ENCODE measurements around the gene NAA38.

NAA38 gene

DNA sequence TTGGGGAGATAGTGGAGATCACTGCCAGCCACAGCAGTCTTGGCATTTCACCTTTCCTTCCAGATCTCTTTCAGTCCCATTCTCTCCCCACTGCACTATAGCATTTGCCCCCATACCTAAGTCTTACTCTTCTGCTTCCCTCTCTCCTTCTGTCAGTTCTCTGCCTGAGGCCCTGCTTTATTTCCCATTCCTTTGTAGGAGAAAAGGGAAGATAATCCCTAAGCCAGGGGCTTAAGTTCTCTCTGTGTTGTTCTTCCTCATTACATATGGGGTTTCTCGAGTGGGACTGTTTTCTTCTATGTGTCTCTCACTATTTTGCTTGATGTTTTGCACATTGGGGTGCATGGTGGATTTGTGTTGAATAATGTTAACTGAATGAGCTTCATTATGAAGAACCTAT is 16.9 kb downstream of the NAA38 start:
- DNase-seq (ENCODE audit: low spot score) = no peak

DNA sequence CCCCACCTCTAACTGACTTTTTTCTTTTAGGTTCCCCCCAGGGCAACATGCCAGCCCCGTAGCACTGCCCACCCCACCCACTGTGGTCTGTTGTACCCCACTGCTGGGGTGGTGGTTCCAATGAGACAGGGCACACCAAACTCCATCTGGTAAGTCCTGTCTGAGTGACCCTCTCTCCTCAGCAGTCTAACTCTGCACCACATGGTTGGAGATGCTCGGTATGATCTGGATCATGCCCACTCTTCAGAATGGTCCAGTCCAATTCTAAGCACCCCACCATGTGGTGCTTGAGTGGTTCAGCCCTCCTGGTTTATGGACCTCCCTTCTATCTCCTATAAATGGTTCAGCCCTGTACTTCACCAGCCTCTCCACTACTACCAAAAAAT is 17.5 kb downstream of the NAA38 start:
- peak; percentile 21 for DNase-seq (ENCODE audit: low spot score)

DNA sequence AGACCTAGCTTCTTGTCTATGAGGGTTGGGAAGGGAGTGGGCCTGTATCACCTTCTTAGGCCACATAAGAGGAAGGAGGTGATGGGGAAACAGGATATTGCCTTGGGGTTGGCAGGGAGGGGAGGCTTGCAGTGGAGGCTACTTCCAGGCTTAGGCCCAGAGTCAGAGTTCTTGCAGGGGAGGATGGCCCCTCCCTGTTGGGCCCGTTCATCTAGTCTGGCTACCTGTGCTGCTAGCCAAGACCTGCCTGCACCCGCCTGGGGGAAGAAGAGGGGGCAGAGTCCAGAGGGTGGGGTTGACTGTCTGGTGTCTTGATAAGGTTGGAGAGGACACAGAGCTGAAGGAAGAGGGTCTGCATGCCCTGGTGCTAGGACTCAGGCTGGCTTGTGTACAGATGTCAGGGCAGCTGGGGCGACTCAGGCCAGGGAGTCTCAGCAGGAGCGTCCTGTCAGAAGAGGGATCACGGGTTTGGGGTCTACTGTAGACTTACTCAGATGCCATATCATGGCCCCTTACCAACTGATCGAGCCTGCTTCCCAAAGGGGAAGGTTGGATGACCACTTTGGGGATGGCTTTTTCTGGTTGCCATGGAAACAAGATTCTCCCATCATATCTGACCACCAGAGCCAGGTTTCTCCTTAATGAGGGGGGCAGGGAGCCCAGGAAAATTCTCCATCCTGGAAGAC is 18.0 kb downstream of the NAA38 start:
- DNase-seq (ENCODE audit: low spot score) = no peak

DNA sequence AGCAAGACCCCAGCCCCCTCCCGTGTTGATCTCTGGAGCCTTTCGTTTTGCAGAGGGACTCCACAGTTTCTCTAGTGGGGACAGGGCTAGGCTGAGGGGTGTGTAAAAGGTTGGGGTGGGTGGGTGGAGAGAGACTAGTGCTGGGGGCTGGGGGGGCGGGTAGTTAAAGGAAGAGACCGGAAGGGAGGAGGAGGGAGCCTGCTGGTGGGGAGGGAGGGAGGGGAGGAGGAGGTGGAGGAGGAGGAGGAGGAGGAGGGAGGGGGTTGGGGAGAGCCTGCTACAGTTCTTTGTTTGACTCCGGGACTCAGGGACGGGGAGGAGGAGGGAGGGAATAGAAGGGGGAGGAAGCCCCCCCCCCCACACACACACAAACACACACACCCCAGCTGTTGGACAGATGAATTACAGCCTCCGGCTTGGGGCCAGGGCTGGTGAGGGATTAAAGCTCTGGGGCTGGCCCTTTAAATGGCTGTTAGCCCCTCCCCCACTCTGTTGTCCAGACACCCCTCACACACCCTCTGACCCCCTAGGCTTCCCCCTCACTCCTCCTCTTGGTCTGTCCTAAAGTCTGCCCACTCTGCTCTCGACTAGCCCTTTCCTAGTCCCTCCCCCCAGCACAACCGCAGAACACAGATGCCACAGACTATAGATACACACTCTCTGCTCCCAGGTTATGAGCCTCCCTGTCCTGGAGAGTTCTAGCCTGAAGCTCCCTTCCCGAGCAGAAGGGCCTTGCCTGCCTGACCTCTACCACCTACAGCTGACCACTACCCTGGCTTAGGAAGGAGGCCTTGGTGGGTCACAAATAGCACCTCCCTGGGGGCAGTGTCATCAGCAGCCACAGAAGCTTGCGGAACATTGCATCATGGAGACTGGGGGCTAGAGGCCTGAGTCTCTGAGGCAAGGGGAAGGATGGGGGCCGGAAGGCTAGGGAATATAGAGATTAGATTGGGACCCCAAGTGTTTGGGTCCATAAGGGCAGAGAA is 19.0 kb downstream of the NAA38 start:
- DNase-seq (ENCODE audit: low spot score) = peak; percentile 66

DNA sequence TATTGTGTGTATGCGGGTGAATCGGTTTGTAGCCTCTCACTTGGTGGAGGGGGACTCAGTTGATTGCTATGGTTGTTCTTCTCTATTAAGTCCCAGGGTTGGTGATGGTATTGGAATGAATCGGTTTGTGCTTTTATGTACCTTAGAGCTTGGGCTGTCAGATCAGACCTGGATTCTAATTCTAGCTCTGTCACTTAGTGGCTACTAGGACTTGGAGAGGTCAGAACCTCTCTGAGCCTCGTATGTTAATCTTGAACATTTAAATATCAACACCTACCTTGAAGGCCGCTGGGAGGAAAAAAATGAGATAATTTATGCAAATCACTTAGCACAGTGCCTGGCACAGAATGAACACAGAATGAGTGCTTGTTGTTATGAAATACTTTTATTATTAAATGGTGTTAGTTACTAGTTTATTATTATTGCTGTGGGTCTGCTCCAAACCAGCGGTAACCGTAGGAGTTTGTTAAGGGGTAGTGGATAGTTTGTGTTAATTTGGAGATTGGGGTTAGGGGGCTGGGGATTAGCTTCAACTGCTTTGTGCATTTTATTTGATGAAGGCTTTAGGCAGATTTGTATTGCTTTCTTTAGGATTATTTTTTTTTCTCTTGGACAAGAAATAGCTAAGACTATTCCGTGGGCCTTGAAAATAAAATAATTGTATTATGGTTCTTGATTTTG is 19.8 kb downstream of the NAA38 start:
- DNase-seq (ENCODE audit: low spot score) = no peak

DNA sequence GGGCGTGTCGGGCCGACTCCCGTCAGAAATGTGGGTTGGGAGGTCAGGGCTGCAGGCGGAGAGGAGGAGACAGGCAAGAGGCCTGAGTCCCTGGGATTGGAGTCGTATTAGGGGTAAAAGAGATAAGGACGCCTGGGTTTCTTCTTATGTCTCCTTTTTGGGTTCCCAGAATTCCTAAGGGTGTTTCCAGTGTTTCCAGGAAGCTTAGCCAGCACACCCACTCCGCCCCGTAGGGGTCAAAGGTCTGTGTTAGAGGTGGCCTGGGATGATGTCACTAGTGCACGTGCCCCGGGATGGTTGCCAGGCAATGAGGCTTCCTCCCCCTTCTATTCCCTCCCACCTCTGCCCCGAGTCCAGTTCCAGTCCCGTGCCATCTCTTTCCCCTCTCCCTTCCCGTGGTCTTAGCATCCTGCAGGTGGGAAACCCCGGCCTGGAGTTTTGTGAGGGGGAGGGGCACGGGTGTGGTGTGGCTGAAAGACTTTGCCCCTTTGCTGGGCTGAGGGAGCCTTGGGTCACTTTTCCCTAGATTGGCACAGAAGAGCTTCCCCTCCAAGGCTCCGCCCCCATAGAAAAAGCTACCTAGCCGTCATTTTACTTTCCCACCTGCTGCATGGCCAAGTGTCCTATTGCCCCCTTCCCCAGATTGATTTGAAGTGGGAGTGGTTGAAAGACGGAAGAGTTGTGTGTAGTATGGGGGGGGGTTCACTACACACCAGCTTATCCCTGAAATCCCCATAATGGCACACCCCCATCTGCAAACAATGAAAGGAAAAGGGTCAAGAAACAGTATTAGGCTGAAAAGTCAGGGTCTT is 20.6 kb downstream of the NAA38 start:
- DNase-seq (ENCODE audit: low spot score) = peak; percentile 69

DNA sequence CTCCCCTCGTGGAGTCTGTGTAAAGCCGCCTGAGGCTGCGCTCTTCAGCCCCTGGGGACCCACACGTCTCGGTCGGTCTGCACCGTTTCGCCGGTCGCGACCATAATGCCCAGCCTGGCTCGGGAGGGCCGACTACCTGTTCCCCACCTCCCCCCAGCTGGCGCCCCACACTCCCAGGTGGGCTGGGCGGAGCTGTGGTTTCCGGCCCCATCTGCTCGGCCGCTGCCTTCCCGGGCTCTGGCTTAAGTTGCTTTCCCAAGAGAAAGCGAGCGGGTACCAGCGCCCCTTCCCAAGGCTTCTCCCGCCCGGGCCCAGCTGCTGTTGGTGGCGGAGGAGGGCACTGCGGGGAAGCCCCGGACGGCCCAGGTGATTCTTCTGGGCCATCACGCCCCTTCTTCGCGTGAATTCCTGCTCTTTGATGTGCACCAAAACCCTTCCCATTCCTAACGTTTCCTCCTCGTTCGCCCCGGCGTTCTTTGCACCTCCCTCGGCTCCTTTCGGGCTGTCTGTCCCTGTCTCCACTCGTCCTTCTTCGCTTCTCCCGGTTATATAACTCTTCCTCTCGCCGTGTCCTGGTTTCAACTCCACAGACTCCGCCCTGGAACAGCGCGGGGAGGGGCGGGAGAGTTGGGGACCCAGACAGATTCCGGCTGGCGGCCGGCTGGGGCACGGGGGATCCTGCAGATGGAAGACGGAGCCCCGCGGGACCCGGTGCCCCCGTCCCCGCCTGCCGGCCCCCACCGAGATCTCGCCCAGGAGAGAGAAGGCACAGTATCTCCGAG is 21.4 kb downstream of the NAA38 start:
- DNase-seq (ENCODE audit: low spot score) = peak; percentile 76

DNA sequence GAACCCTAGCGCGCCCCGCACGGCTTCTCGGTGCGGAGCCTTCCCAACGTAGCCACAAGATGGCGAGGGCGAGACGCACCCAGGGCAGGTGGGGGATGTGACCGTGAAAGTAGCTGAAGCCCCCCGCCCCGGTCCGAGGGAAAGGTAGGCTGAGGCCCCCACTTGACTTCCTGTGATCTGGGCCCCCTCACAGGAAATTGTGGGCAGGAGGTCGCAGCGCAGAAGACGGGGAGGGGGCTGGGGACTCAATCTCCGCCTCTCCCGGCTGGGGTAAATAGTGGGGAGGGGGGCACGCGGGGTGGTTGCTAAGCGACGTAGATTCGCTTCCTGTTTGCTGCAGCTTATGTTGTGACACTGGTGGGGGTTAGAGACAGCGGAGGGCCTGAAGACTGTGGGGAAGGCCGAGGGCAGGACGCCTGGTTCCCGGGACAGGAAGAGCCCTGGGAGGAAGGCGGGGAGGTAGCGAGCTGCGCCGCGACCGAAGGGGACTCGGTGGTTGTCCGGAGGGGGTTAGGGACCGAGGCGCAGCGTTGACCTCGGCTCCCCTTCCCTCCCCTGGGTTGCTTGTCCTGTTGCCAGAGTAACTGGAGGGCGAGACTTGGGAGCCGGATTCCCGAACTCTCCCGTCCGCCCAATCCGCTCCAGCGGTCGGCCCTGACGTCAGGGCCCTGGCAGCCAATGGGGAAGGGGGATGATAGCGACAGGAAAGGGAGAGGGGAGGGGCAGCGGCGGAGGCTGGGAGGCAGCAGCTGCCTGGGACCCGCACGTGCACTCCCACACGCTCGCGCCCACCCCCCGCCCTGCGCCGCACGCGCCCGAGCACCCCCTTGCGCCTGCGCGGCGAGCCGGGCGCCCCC is 22.2 kb downstream of the NAA38 start:
- DNase-seq (ENCODE audit: low spot score) = peak; percentile 99

DNA sequence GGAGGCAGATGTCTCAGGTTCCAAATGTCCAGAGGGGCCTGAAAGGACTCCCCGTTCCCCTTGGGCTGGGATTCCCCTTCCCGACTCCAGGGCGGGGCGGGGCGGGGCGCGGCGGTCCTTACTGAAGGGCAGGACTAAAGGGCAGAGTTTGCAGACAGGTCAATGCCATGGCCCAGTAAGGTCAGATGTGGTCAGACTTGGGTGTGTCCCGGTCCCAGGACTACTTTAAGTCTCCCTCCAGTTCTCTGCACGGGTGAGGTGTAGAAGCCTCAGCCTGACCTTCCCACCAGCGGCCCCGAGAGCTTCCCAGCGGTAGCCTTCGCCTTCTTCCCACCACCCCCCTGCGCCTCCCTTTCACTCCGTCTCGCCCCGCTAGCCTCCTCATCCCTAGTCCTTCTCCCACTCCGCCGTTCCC is 22.8 kb downstream of the NAA38 start:
- DNase-seq (ENCODE audit: low spot score) = no peak

DNA sequence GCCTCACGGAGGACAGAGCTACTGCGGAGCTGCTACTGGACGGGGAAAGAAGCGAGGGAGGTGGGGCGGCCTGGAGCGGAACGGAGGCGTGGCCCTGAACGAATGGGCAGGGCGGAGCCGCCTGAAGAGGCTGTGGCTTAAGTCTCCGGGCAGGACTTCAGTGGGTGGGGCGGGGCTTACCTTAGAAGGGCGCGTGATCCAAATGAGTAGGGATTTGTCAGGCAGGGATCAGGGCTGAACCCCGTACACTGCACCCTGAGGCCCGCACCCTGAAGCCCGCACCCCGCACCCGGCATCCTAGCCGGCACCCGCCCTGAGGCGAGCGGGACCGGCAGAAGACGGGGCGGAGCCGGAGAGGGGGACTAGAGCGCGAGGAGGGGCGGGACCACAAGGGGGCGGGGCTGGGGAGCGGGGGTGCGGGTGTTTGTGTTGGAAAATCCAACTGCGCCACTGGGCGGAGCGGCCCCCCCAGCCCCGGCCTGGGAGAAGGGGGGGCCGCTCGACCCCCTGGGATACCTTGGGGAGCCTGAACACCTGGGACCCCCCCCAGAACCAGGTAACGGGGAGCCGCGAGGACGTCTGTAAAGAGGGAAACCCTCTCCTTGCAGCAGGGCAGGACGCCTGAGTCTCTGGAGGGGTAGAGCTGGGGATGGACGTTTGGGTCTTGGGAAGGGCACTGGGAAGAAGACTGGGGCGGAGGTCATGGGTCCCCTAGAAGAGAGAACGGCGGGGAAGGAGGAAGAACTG is 23.4 kb downstream of the NAA38 start, which contains the start of gene KDM6B:
TSS of gene KDM6B (plus strand) at position 423 of the 747 bp plus-strand sequence. CDS start 11,338 bp downstream, outside the sequence.
- DNase-seq (ENCODE audit: low spot score) = peak; percentile 96

DNA sequence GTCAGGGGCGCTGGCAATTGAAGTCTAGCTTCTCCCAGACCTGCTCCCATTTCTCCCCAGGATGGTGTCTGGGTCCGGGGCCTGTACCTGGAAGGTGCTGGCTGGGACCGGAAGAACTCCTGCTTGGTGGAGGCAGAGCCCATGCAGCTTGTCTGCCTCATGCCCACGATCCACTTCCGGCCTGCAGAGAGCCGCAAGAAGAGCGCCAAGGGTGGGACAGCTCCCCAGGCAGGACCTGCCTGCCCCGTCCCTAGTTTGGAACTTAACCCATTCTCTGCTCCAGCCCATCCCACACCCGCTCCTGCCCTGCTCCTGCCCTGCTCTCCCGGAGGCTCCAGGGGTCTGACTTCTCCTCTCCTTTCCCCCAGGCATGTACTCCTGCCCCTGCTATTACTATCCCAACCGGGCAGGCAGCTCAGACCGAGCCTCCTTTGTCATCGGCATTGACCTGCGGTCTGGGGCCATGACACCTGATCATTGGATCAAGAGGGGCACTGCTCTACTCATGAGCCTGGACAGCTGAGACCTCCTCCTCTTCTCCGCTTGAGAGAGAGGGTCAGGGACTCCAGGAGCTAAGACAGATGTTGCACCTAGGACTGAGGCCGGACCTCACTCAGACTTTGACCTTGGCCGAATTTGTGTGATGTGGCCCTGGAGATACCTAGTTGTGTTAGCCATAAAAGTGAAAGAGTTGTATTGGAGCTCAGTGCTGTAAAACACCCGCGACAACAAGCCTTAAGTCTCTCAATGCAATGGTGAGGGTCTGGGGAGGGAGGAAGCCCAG is 24.2 kb downstream of the NAA38 start:
- no peak for DNase-seq (ENCODE audit: low spot score)

DNA sequence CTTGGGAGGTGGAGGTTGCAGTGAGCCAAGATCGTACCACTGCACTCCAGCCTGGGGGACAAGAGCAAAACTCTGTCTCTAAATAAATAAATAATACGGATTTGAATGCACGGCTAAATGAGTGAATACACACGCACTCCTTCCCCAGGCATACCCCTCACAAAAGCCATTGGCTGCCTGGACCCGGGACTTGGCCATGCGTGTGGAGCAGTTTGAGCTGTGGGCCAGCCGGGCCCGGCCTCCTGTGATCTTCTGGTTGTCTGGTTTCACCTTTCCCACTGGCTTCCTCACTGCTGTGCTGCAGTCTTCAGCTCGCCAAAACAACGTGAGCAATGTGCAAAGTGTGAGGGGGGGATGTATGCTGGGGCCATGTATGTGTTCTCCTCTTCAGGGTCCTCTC is 24.9 kb downstream of the NAA38 start:
- DNase-seq (ENCODE audit: low spot score) = no peak

DNA sequence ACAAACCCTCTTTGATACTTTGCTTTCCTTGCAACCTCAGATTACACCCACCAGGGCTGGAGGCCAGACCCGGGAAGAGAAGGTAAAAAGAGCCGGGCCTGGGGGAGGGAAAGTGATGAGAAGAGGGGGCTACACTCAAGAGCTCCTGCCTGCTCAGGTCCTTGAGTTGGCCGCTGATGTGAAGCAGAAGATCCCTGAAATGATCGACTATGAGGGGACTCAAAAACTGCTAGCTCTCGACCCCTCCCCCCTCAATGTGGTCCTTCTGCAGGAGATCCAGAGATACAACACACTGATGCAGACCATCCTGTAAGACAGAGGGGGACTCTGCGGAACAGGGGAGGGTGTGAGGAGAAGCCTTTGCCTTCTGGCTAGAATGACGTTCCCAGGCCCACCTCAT is 26.1 kb downstream of the NAA38 start:
- DNase-seq (ENCODE audit: low spot score) = no peak

DNA sequence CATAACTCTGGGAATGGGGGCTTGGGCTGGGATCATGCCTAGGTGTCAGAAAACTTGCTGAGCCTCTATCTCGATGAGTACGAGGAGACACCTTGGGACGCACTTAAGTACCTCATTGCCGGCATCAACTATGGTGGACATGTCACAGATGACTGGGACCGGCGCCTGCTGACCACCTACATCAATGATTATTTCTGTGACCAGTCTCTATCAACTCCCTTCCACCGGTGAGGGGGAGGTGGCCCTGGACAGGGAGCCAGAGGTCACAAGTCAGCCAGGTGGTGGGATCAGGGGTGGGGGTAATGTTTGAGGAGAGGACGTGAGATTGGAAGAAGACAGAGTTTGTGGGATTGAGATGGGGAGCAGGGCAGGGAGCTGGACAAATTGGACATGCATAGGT is 26.7 kb downstream of the NAA38 start:
- no peak for DNase-seq (ENCODE audit: low spot score)

DNA sequence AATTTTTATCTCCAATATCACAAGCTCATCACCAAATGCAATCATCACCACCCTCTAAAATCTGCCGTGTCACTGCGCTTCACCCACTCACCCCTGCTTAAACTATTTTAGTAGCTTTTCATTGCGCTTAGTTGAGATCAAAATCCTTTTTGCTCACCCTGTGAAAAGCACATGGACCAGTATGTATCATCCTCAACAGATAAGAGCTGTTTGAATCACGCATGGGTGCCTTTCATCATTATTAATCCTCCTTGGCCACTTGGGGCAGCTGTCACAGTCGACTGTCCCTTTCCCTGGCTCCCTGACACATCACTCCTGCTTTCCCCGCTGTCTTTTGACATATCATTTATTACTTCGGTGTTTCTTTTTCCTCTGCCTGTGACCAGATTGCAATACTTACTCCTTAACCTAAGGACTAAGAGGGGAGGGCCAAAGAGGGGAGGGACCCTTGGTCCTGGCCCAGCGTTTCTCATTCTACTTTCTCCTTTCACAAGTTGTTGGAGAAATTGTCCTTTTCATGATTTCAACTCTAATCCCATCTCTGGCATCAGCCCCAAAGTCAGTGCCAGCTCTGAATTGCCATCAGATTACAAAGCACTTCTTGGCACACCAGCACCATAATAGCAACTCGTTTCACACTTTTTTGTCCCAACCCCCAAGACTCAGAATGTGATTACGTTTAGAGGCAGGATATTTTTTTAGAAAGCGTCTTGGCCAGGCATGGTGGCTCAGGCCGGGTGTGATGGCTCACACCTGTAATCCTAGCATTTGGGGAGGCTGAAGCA is 32.0 kb downstream of the NAA38 start:
- peak; percentile 43 for DNase-seq (ENCODE audit: low spot score)

DNA sequence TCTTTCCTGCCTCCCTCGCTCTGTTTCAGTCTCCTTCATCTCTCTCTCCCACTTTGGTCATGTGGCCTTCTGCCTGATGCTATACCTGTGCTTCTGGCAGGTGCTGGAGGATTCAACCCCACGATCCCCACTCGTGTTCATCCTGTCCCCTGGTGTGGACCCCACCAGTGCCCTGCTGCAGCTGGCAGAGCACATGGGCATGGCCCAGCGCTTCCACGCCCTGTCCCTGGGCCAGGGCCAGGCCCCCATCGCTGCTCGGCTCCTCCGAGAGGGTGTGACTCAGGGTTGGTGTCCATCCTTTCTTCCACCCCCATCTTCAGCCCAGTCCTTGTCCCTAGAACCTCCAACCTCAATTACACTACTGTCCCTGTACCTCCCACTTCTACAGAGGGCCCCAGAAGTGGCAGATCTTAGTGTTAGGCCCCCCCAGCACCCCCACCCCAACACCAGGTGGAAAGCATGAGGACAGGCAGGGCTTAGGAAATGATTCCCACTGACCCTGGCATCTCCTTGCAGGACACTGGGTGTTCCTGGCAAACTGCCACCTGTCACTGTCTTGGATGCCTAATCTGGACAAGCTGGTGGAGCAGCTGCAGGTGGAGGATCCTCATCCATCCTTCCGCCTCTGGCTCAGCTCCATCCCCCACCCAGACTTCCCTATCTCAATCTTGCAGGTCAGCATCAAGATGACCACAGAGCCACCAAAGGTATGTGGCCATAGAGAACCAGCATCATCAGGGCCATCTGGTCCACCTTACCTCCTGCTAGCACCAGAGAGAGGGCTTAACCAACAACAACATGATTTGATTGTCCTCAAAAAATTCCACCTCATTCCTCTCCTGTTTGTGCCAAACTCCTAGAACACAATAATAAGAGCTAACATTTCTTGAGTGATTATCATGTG is 33.1 kb downstream of the NAA38 start:
- DNase-seq (ENCODE audit: low spot score) = no peak

Measured in Ammon's horn (tissue), 1 donor.